ENCODE data around the gene KCNMB2. TPM values are rescaled to one million over a fixed set of nuclear protein-coding genes. Genes with fewer than 3 reads are reported as not detected.

KCNMB2 gene
- total RNA-seq, 1 donor from 2014 or later: not detected

DNA sequence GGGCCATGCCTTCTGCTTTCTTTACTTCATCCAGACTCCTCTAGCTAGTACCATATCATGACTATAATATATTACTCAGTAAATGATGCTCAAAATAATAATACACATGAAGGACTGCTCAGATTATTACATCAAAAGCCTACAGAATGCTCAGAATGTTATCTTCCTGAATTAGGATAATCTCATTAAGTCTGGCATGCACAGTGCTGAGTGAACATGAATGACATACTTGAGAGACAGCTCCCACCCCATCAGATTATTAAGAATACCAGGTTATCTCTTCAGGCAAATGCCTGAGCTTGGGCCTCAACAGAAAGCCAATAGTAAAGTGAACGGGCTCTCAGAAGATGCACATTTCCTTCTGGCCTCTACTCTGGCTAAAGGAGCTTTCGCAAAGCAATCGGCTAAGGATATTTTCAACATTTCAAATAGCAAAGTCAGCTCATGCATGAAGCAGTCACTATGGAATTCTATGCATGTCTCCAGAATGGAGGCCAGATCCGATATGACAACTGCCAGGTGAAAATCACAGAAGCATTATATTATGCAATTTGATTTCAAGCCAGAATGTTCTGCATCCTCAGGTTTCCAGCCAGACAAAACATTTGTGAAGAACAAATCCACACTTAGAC lies 122.6 kb downstream of the KCNMB2 start:
- Histone ChIP-seq H3K27me3 (no peaks in the 10 kb centered on the region), H3K27ac (no peak overlapping the region), H3K4me3 (no peak overlapping the region), H3K9me3 (no peaks in the 10 kb centered on the region), H3K36me3 (no peaks in the 10 kb centered on the region), H3K4me1 (no peaks in the 10 kb centered on the region)
- TF ChIP-seq, protein P1, sequence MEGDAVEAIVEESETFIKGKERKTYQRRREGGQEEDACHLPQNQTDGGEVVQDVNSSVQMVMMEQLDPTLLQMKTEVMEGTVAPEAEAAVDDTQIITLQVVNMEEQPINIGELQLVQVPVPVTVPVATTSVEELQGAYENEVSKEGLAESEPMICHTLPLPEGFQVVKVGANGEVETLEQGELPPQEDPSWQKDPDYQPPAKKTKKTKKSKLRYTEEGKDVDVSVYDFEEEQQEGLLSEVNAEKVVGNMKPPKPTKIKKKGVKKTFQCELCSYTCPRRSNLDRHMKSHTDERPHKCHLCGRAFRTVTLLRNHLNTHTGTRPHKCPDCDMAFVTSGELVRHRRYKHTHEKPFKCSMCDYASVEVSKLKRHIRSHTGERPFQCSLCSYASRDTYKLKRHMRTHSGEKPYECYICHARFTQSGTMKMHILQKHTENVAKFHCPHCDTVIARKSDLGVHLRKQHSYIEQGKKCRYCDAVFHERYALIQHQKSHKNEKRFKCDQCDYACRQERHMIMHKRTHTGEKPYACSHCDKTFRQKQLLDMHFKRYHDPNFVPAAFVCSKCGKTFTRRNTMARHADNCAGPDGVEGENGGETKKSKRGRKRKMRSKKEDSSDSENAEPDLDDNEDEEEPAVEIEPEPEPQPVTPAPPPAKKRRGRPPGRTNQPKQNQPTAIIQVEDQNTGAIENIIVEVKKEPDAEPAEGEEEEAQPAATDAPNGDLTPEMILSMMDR (IDR thresholded peaks at IDR 0.05): no peak
- no peak for DNase-seq (ENCODE audit: low spot score in 2 of 2)
- intact Hi-C loops (cut with DNase I): no loop called here

DNA sequence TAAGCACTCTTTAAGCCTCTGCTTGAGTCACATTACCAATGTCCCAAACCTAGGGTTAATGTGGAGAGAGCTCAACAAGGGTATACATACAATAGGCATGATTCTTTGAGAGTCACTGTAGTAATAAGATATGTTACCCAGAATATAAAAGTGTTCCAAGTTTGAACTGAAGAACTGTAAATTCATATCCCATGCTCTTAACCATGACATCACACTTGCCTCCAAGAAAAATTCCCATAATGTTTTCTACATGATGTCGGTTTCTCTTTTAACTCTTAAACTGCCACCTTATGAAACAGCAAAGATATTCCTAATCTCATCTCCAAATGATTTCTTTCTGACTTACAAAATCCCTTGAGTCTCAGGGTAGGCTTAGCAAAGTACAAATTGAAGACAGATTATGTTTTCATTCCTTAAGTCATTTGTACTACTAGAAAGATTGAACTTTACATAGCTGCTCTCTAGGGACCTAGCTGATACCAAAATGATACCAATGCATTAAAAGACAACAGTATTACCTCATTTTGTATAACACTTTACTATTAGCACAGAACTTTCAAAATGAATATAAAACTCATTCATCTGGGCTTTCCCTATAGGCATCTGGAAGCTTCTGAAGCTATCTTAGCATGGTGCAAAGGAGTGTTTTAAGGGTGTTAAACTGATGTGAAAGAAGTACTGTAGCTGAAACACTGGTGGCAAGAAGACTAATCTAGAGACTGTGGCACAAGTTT lies 127.1 kb downstream of the KCNMB2 start:
- Histone ChIP-seq H3K27ac (no peak overlapping the region), H3K27me3 (no peaks in the 10 kb centered on the region), H3K4me3 (no peak overlapping the region), H3K9me3 (no peaks in the 10 kb centered on the region), H3K36me3 (no peaks in the 10 kb centered on the region), H3K4me1 (no peaks in the 10 kb centered on the region)
- TF ChIP-seq, protein P1 (IDR thresholded peaks at IDR 0.05): no peak
- intact Hi-C loops (cut with DNase I): no loop called here
- DNase-seq (ENCODE audit: low spot score in 2 of 2): no peak

DNA sequence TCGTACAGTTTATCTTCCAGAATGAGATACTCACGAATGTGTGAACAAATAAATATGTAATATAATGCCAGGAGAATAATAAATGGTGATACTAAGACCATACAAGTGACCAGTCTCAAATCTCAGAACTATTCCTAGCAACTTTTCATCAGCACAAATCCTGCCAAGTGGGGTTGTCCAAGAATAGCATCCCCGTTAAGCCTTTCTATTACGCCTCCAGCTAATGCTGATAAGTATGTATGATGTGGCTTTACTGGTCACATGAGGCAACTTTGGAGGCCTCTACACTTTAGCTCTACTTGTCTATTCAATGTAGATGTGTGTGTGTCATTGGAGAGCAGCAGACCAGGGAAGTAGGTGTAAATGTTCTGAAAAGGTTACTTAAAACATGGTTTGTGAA lies 129.5 kb downstream of the KCNMB2 start:
- Histone ChIP-seq H3K9me3 (no peaks in the 10 kb centered on the region), H3K36me3 (no peaks in the 10 kb centered on the region), H3K27me3 (no peaks in the 10 kb centered on the region), H3K4me1 (no peaks in the 10 kb centered on the region), H3K4me3 (no peak overlapping the region), H3K27ac (no peak overlapping the region)
- DNase-seq (ENCODE audit: low spot score in 2 of 2): no peak
- TF ChIP-seq, protein P1 (IDR thresholded peaks at IDR 0.05): no peak
- intact Hi-C loops (cut with DNase I): no loop called here

DNA sequence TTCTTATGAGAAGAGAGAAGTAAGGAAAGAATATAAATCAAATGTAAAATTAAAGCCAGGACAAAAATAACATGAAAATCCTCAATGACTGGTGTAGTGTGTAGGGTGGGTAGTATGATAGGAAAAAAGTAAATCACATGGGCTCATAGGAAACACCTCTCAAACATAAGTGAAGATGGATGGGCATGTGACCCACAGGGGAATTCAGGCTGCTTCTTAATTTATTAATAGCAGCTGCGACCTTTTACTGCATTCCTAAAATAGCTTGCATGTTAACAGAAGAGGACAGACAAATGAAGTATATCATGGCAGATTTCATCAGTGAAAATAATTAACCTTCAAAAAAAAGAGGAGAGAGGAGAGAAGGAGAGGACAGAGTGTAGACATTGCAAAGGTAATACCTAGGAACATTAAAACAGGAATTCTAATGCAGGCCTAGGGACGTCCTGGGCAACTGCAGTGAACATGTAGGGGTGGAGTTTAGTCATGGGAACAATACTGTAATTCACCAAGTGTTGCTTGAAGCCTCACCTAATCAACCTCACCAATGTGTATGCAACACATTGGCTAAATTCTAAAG lies 132.9 kb downstream of the KCNMB2 start:
- no peaks in the 10 kb centered on the region for H3K36me3 ChIP-seq
- H3K27ac ChIP-seq: no peak overlapping the region
- TF ChIP-seq, protein P1 (IDR thresholded peaks at IDR 0.05): no peak
- H3K9me3 ChIP-seq: no peaks in the 10 kb centered on the region
- no peak overlapping the region for H3K4me3 ChIP-seq
- DNase-seq (ENCODE audit: low spot score in 2 of 2): no peak
- H3K27me3 ChIP-seq: no peaks in the 10 kb centered on the region
- no peaks in the 10 kb centered on the region for H3K4me1 ChIP-seq
- intact Hi-C loops (cut with DNase I): no loop called here

DNA sequence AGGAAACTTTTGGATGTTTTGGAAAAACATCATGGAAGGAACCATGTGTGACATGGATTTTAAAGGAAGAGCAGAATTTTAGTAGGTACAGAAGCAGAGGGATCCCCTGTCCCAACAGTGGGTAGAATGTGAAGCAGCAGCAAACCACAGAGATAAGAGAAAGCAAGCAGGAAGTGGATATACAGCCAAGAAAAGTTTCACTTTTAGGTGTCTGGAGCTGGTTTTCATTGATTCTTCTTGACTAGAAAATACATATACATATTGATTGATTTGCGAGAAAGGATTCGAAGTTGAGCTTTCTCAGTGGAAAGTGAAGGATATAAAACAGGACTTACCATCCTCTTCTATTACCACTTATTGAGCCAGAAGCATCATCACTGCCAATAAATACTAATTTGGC lies 133.5 kb downstream of the KCNMB2 start:
- no peak overlapping the region for H3K27ac ChIP-seq
- H3K36me3 ChIP-seq: no peaks in the 10 kb centered on the region
- no peaks in the 10 kb centered on the region for H3K27me3 ChIP-seq
- intact Hi-C loops (cut with DNase I): no loop called here
- H3K4me1 ChIP-seq: no peaks in the 10 kb centered on the region
- TF ChIP-seq, protein P1 (IDR thresholded peaks at IDR 0.05): no peak
- no peak overlapping the region for H3K4me3 ChIP-seq
- DNase-seq (ENCODE audit: low spot score in 2 of 2): no peak
- H3K9me3 ChIP-seq: no peaks in the 10 kb centered on the region

Data from ascending aorta (tissue), 2 donors.